ENCODE measurements around the gene CCSER2.

The CCSER2 gene

DNA sequence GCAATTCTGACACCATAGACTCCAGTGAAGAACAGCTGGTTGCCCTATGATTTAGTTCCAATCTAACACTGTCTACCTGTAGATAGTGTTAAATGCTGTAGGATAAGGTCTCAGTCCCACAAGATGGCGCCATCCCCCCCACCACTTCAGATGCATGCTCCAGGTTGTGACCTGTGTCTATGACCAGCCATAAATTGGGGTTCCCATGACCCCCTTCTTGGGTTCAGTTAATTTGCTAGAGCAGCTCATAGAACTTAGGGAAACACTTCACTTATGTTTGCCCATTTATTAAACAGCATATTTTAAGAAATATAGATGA, 13.1 kb downstream of the CCSER2 start:
- TF ChIP-seq ARNTL (CRISPR knock-in tag; IDR thresholded peaks at IDR 0.05; ENCODE audit: borderline replicate concordance, low read depth): no peak
- no peak for TF ChIP-seq ZNF70 (CRISPR knock-in tag; IDR thresholded peaks at IDR 0.05)
- no peak for TF ChIP-seq RARB (CRISPR knock-in tag; IDR thresholded peaks at IDR 0.05)
- TF ChIP-seq, protein P1, sequence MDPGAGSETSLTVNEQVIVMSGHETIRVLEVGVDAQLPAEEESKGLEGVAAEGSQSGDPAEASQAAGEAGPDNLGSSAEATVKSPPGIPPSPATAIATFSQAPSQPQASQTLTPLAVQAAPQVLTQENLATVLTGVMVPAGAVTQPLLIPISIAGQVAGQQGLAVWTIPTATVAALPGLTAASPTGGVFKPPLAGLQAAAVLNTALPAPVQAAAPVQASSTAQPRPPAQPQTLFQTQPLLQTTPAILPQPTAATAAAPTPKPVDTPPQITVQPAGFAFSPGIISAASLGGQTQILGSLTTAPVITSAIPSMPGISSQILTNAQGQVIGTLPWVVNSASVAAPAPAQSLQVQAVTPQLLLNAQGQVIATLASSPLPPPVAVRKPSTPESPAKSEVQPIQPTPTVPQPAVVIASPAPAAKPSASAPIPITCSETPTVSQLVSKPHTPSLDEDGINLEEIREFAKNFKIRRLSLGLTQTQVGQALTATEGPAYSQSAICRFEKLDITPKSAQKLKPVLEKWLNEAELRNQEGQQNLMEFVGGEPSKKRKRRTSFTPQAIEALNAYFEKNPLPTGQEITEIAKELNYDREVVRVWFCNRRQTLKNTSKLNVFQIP (CRISPR knock-in tag; IDR thresholded peaks at IDR 0.05; ENCODE audit: borderline replicate concordance, low read depth): no peak
- TF ChIP-seq, protein P2, sequence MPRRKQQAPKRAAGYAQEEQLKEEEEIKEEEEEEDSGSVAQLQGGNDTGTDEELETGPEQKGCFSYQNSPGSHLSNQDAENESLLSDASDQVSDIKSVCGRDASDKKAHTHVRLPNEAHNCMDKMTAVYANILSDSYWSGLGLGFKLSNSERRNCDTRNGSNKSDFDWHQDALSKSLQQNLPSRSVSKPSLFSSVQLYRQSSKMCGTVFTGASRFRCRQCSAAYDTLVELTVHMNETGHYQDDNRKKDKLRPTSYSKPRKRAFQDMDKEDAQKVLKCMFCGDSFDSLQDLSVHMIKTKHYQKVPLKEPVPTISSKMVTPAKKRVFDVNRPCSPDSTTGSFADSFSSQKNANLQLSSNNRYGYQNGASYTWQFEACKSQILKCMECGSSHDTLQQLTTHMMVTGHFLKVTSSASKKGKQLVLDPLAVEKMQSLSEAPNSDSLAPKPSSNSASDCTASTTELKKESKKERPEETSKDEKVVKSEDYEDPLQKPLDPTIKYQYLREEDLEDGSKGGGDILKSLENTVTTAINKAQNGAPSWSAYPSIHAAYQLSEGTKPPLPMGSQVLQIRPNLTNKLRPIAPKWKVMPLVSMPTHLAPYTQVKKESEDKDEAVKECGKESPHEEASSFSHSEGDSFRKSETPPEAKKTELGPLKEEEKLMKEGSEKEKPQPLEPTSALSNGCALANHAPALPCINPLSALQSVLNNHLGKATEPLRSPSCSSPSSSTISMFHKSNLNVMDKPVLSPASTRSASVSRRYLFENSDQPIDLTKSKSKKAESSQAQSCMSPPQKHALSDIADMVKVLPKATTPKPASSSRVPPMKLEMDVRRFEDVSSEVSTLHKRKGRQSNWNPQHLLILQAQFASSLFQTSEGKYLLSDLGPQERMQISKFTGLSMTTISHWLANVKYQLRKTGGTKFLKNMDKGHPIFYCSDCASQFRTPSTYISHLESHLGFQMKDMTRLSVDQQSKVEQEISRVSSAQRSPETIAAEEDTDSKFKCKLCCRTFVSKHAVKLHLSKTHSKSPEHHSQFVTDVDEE (CRISPR knock-in tag; IDR thresholded peaks at IDR 0.05): no peak
- TF ChIP-seq BACH2 (CRISPR knock-in tag; IDR thresholded peaks at IDR 0.05; ENCODE audit: borderline replicate concordance): no peak
- no peak for TF ChIP-seq TOX (CRISPR knock-in tag; IDR thresholded peaks at IDR 0.05; ENCODE audit: borderline replicate concordance)
- TF ChIP-seq ISL1 (CRISPR knock-in tag; IDR thresholded peaks at IDR 0.05): no peak
- TF ChIP-seq, protein P3, sequence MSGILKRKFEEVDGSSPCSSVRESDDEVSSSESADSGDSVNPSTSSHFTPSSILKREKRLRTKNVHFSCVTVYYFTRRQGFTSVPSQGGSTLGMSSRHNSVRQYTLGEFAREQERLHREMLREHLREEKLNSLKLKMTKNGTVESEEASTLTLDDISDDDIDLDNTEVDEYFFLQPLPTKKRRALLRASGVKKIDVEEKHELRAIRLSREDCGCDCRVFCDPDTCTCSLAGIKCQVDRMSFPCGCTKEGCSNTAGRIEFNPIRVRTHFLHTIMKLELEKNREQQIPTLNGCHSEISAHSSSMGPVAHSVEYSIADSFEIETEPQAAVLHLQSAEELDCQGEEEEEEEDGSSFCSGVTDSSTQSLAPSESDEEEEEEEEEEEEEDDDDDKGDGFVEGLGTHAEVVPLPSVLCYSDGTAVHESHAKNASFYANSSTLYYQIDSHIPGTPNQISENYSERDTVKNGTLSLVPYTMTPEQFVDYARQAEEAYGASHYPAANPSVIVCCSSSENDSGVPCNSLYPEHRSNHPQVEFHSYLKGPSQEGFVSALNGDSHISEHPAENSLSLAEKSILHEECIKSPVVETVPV (CRISPR knock-in tag; IDR thresholded peaks at IDR 0.05): no peak
- no peak for TF ChIP-seq GLIS3 (CRISPR knock-in tag; IDR thresholded peaks at IDR 0.05)
- no peak for TF ChIP-seq TCF4 (CRISPR knock-in tag; IDR thresholded peaks at IDR 0.05; ENCODE audit: borderline replicate concordance)
- TF ChIP-seq ZFP30 (CRISPR knock-in tag; IDR thresholded peaks at IDR 0.05): no peak
- TF ChIP-seq ZFP3 (CRISPR knock-in tag; IDR thresholded peaks at IDR 0.05): no peak
- TF ChIP-seq PPARA (CRISPR knock-in tag; IDR thresholded peaks at IDR 0.05; ENCODE audit: borderline replicate concordance): no peak
- TF ChIP-seq OSR1 (CRISPR knock-in tag; IDR thresholded peaks at IDR 0.05): no peak
- no peak for ATAC-seq

DNA sequence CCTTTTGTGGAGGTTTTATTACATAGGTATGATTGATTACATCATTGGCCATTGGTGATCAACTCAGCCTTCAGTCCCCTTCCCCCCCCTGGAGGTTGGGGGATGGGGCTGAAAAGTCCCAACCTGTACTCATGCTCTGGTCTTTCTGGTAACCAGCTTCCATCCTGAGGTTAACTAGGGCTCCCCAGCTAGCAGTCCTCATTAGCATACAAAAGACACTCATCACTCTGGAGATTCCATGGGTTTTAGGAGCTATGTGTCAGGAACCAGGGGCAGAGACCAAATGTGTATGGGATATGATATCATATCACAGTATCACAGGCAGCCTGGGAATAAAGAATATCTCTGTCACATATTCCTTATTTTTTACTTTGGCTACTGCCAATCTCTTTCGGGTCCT, 13.6 kb downstream of the CCSER2 start:
- no peak for ATAC-seq
- no peak for TF ChIP-seq BACH2 (CRISPR knock-in tag; IDR thresholded peaks at IDR 0.05; ENCODE audit: borderline replicate concordance)
- TF ChIP-seq, protein P1 (CRISPR knock-in tag; IDR thresholded peaks at IDR 0.05; ENCODE audit: borderline replicate concordance, low read depth): no peak
- TF ChIP-seq, protein P2 (CRISPR knock-in tag; IDR thresholded peaks at IDR 0.05): no peak
- no peak for TF ChIP-seq ESRRG (CRISPR knock-in tag; IDR thresholded peaks at IDR 0.05)
- TF ChIP-seq TCF4 (CRISPR knock-in tag; IDR thresholded peaks at IDR 0.05; ENCODE audit: borderline replicate concordance): no peak
- no peak for TF ChIP-seq ZNF70 (CRISPR knock-in tag; IDR thresholded peaks at IDR 0.05)
- no peak for TF ChIP-seq RARB (CRISPR knock-in tag; IDR thresholded peaks at IDR 0.05)
- TF ChIP-seq CSDC2 (CRISPR knock-in tag; IDR thresholded peaks at IDR 0.05): no peak
- no peak for TF ChIP-seq ZFP30 (CRISPR knock-in tag; IDR thresholded peaks at IDR 0.05)
- no peak for TF ChIP-seq ARNTL (CRISPR knock-in tag; IDR thresholded peaks at IDR 0.05; ENCODE audit: borderline replicate concordance, low read depth)
- TF ChIP-seq ZC3H10 (CRISPR knock-in tag; IDR thresholded peaks at IDR 0.05): no peak
- TF ChIP-seq OSR1 (CRISPR knock-in tag; IDR thresholded peaks at IDR 0.05): no peak
- no peak for TF ChIP-seq ZFP3 (CRISPR knock-in tag; IDR thresholded peaks at IDR 0.05)
- TF ChIP-seq, protein P4, sequence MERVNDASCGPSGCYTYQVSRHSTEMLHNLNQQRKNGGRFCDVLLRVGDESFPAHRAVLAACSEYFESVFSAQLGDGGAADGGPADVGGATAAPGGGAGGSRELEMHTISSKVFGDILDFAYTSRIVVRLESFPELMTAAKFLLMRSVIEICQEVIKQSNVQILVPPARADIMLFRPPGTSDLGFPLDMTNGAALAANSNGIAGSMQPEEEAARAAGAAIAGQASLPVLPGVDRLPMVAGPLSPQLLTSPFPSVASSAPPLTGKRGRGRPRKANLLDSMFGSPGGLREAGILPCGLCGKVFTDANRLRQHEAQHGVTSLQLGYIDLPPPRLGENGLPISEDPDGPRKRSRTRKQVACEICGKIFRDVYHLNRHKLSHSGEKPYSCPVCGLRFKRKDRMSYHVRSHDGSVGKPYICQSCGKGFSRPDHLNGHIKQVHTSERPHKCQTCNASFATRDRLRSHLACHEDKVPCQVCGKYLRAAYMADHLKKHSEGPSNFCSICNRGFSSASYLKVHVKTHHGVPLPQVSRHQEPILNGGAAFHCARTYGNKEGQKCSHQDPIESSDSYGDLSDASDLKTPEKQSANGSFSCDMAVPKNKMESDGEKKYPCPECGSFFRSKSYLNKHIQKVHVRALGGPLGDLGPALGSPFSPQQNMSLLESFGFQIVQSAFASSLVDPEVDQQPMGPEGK (CRISPR knock-in tag; IDR thresholded peaks at IDR 0.05; ENCODE audit: borderline replicate concordance): no peak
- TF ChIP-seq ZNF8 (CRISPR knock-in tag; IDR thresholded peaks at IDR 0.05): no peak
- TF ChIP-seq TOX (CRISPR knock-in tag; IDR thresholded peaks at IDR 0.05; ENCODE audit: borderline replicate concordance): no peak

Measured in SK-N-SH treated with all-trans-retinoic acid at 6 μM for 48 hours (cell line).